NCI-H345 treated with DMSO at 0.1 percent for 48 hours (cell line): ENCODE measurements around the gene ZNF579.

ENCODE experiments used
- DNase-seq: peaks from one replicate; lab custom pipeline; 2025; ENCODE audit not compliant: unreplicated experiment; lab: John Stamatoyannopoulos, UW

Gene ZNF579

DNA sequence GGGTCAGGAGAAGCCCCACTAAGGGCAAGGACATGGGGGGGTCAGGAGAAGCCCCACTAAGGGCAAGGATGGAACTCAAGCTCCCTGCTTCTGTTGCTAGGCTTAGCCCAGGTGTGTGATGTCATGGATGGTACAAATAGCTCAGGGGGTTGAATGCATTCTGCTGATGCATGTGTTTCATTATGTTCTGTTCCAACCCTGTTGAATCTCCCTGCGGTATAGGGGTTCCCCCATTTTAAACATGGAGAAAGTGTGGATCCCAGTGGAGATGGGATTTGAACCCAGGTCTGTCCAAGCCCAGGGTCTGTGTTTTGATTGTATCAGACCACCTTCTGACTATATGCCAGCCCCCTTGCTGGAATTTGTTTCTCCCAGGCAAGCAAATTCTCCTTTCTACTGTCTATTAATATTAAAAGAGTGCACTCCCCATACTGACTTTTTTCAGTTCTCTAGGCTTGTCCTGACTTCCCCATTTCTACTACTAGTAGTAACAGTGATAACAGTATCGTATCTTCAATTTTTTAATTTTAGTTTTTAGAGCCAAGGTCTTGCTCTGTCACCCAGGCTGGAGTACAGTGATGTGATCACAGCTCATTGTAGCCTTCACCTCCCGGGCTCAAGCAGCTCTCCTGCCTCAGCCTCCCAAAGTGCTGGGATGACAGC is 31.5 kb upstream of the ZNF579 start:
- DNase-seq, result no peak

- DNase-seq, result no peak
Observed at GRCh38 chr19:55611300-55611982, 30.8 kb upstream of the ZNF579 start.

GRCh38 chr19:55609326-55609725 is 28.7 kb upstream of the ZNF579 start:
- DNase-seq, result no peak

GRCh38 chr19:55606817-55607216 is 26.2 kb upstream of the ZNF579 start:
- no peak for DNase-seq

DNA sequence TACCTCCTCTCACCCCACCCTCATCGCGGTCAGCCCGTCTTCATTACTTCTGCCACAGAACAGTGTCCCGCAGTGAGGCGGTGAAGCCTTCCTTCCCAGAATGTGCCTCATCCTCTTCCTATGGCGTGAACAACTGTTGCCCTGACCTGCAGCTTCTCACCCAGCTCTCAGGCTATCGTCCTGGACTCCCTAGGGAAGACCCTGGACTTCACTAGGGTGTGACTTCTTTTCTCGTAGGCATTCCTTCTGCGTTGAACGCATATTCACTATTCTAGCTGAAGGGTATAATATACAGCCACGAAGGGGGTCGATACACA is 25.8 kb upstream of the ZNF579 start:
- no peak for DNase-seq

DNA sequence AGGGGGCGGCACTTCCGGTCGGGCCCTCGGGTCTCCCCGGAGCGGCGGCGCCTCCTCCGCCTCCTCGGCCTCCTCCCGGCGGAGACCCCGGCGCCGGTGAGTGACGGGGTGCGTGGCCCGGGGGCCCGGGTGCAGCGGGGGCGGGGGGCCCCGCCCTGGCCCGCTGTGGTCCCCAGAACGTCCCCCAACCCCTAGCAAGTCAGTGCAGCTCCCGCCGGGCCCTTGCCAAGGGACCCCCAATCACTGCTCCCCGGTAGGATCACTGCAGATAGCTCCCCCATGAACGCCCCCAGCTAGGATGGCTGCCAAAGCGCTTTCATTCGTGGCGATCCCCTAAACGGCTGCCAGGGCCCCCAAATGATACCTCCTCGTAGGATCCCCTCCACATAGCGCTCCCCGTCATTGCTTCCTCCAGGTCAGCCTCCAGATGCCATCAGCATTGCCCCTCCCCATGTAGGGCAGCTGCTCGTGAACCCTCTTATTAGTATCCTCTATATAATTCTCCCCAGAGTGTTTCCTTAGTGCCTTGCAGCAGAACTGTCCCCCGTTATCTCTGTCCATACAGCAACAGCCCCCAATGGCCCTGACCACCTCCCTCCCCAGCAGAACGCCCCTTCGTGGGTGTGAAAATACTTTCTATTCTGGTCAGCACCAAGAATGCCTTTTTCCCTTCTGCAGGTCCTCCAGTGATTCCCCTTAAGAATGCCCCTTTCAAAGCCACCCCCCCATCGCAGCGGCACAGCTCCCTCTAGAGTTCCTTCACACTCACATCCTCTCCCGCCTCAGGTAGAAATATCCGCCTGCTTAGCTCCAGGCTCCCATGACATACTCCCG is 25.2 kb upstream of the ZNF579 start, which contains the start of gene ZNF865:
TSS of gene ZNF865 (plus strand) at position 11 of the 834 bp plus-strand sequence. CDS start 7,972 bp downstream, outside the sequence.
- peak; percentile 14 for DNase-seq

GRCh38 chr19:55605207-55605636 is 24.6 kb upstream of the ZNF579 start:
- peak; percentile 83 for DNase-seq

GRCh38 chr19:55603581-55604292 is 23.1 kb upstream of the ZNF579 start:
- DNase-seq, result no peak

GRCh38 chr19:55603115-55603514 is 22.5 kb upstream of the ZNF579 start:
- no peak for DNase-seq

- DNase-seq, result no peak
Observed at GRCh38 chr19:55602104-55603001, 21.7 kb upstream of the ZNF579 start.

GRCh38 chr19:55601084-55601483 is 20.4 kb upstream of the ZNF579 start:
- no peak for DNase-seq

- DNase-seq, result no peak
Observed at GRCh38 chr19:55600662-55601028, 20.0 kb upstream of the ZNF579 start.

DNA sequence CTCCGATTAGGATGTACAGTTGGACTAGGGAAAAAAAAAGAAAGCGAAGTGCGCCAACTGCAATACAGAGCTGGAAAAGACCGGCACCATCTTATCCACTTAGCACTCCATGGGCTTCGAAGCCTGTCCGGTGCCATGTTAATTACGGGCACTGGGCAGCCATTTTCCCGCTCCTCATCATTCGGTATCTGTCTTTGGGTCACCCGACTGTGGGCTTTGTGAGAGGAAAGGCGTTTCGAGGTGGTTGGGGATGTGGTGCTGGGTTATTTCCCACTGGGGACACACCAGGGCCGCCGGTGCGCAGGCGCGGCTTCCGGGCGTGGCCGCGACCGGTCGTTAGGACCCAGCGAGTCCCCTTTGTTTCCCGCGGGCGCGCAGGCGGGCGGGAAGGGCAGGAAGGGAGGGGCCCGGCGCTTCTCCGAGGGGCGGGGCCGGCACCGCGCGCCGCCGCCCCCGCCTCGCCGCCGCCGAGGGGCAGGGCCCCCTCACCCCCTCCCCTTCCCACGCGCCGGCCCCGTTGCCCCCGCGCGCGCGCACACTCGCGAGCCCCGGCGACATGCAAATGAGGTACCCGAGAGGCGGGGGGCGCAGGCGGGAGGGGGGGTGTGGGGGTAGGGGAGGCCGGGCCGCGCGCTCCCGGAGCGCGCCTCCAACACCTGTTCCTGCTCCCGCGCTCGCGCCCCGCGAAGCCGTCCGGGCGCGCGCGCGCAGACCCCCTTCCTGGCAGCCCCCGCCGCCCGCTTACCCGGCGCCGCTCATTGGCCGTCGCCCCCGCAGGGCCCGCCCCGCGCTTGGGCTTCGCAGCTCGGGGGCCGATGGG is 19.4 kb upstream of the ZNF579 start, which contains the start of gene ZNF524:
TSS of gene ZNF524 (plus strand) at position 447 of the 820 bp plus-strand sequence. CDS start 1,825 bp downstream, outside the sequence.
- peak; percentile 92 for DNase-seq

GRCh38 chr19:55599468-55599841 is 18.8 kb upstream of the ZNF579 start, which contains the start of gene FIZ1:
TSS of gene FIZ1 (minus strand) at chr19:55599517. CDS start at chr19:55597865, 1,652 bp downstream.
- peak; percentile 92 for DNase-seq

DNA sequence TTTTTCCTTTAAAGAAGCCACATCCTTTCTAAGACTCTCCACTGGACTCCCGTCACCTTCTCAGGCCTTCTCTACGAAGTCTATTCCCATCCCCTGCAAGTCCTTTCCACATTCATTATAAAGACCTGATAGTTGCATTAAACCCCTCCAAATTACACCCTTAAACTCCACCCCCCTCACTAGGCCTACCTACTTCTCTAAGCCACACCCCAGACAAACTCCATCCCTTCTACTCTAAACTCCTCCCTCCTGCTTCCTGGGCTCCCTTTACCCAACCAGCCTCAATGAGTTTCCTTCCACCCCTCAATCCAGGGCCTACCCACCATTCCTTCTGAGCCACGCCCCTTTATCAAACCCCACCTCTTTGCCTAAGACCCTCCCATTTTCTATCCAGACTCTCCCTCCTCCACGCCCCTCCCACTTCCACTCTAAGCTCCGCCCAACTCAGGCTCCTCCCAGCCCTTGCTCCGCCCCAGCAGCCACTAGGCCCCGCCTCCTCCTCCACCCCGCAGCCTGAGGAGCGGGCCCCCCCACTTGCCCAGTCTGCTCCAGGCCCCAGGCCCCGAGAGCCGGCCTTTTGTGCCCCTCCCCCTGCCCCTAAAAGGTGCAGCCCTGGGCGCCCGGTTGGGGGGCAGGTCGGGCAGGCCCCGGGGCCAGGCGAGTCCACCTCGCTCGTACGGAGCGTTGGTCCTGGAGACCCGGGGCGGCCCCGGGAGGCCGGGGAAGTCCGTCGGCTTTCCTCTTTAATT is 18.2 kb upstream of the ZNF579 start:
- peak; percentile 67 for DNase-seq

- no peak for DNase-seq
Observed at GRCh38 chr19:55598034-55598433, 17.4 kb upstream of the ZNF579 start.

- no peak for DNase-seq
Observed at GRCh38 chr19:55597501-55597921, 16.9 kb upstream of the ZNF579 start.

GRCh38 chr19:55596304-55596703 is 15.7 kb upstream of the ZNF579 start:
- no peak for DNase-seq
